Measurements from ENCODE around the gene NYAP2. TPM values are rescaled to one million over a fixed set of nuclear protein-coding genes. Genes with fewer than 3 reads are reported as not detected.

Gene NYAP2
- total RNA-seq, 4 donors from 2014 or later = 0.13 to 0.47 TPM; not detected in 2

DNA sequence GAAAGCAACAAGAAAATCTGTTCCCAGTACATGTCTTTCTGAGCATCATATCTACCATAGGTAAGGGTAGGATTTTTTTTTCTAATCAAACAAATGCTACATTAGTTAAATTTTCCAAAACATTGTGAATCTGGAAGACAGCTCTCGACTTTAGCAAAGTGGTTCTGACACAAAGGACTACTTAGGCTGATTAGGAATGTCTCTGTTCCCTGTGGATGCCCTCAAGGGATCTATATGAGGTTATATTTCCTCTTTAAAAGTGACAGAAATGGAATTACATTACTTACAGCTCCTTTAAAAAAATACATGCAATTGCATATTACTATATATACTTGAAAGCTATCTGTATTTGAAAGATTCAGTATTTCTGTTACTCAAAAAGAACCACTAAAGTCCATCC, 15.4 kb downstream of the NYAP2 start:
- H3K27me3 ChIP-seq = no peaks in the 10 kb centered on the region
- 48 to 56% methylated on average over 1 of the region's 1 CpG for WGBS, 2 donors (ENCODE audit: low coverage in 1 of 2)
- no peak overlapping the region for H3K27ac ChIP-seq
- H3K36me3 ChIP-seq = no peaks in the 10 kb centered on the region
- no peaks in the 10 kb centered on the region for H3K4me1 ChIP-seq
- H3K9me3 ChIP-seq = no peaks in the 10 kb centered on the region
- no peak for ATAC-seq
- no peak overlapping the region for H3K4me3 ChIP-seq
- no peak for TF ChIP-seq EP300 (IDR thresholded peaks at IDR 0.05)
- TF ChIP-seq POLR2A (IDR thresholded peaks at IDR 0.05) = no peak
- no peak for TF ChIP-seq POLR2AphosphoS5 (IDR thresholded peaks at IDR 0.05)
- TF ChIP-seq, protein P1, sequence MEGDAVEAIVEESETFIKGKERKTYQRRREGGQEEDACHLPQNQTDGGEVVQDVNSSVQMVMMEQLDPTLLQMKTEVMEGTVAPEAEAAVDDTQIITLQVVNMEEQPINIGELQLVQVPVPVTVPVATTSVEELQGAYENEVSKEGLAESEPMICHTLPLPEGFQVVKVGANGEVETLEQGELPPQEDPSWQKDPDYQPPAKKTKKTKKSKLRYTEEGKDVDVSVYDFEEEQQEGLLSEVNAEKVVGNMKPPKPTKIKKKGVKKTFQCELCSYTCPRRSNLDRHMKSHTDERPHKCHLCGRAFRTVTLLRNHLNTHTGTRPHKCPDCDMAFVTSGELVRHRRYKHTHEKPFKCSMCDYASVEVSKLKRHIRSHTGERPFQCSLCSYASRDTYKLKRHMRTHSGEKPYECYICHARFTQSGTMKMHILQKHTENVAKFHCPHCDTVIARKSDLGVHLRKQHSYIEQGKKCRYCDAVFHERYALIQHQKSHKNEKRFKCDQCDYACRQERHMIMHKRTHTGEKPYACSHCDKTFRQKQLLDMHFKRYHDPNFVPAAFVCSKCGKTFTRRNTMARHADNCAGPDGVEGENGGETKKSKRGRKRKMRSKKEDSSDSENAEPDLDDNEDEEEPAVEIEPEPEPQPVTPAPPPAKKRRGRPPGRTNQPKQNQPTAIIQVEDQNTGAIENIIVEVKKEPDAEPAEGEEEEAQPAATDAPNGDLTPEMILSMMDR (IDR thresholded peaks at IDR 0.05) = no peak

DNA sequence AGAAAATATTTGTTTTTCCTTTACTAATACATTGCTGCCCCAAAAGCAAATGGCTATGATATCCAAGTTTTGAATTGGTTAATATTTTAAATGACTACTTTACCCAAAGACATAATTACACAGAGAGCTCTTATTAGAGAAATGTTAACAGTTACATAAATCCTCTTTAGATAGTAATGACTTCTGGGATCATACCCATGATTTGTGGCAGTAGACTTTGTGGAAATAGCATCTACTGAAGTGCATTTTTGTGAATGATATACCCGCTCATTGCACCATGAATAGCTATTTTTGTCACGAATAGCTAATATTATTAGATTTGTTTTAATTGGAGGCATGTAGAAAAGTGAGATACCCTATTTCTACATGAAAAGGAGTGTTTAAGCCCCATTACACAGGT, 15.8 kb downstream of the NYAP2 start:
- Histone ChIP-seq H3K9me3 (no peaks in the 10 kb centered on the region), H3K27ac (no peak overlapping the region), H3K4me3 (no peak overlapping the region), H3K27me3 (no peaks in the 10 kb centered on the region), H3K36me3 (no peaks in the 10 kb centered on the region), H3K4me1 (no peaks in the 10 kb centered on the region)
- ATAC-seq = no peak
- no peak for TF ChIP-seq EP300 (IDR thresholded peaks at IDR 0.05)
- TF ChIP-seq, protein P1 (IDR thresholded peaks at IDR 0.05) = no peak
- no peak for TF ChIP-seq POLR2A (IDR thresholded peaks at IDR 0.05)
- no peak for TF ChIP-seq POLR2AphosphoS5 (IDR thresholded peaks at IDR 0.05)
- 82 to 95% methylated on average over 2 of the region's 2 CpGs for WGBS, 2 donors (ENCODE audit: low coverage in 1 of 2)

DNA sequence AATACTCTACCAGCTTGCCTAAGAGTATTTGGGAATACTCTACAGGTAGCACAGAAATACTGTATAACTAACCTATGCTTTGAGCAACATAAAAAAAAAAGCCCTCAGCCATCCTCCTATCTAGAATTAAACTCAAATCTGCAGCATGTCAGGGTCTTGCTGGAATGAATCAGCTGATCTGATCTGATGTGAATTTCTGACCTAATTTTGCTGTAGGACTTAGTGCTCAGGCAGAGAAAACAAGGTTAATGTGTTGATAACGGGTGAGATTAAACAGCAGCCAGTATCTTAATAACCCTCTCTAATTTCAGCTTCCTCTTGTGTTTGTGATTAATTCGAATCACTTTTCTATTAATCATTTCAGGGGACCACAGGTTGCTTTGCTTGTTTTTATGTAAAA, 16.3 kb downstream of the NYAP2 start:
- Histone ChIP-seq H3K36me3 (no peaks in the 10 kb centered on the region), H3K4me3 (no peak overlapping the region), H3K9me3 (no peaks in the 10 kb centered on the region), H3K27me3 (no peaks in the 10 kb centered on the region), H3K4me1 (no peaks in the 10 kb centered on the region), H3K27ac (no peak overlapping the region)
- TF ChIP-seq POLR2A (IDR thresholded peaks at IDR 0.05) (no peak), EP300 (IDR thresholded peaks at IDR 0.05) (no peak), POLR2AphosphoS5 (IDR thresholded peaks at IDR 0.05) (no peak)
- TF ChIP-seq, protein P1 (IDR thresholded peaks at IDR 0.05) = no peak
- no peak for ATAC-seq
- WGBS, 2 donors (ENCODE audit: low coverage in 1 of 2) = 50% methylated on average over 2 of the region's 2 CpGs

DNA sequence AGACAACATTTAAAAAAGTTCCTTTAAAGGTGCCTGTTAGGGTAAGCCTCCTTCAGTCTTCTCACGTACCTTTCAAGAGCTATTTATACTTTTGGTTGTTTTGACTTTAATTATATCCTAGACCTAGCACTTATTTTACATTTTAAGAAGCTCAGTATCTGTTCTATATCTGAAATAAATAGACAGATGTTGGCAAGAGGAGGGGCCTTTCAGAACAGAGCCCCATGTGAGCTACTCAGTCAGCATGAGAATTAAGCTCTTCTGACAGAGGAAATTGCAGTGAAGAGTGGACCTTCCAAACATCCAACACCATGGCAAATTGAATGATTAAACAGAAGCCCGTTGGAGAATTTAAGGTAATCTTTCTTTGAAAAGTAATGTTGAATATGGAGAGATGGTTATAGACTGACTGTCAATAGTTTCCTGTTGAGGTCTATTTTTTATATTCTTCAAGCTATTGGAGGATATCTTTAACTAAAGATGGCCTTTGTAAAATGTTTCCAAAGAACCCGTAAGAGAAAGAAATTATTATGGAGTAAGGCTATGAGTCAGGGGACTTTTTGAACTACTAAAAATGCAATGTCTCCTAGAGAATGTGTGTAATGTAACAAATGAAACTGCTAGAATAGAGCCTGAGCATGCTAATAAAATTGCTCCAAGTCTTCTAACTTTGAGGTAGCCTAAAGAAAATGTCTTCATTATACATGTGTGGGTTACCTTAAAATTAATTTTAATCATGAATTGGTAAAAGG, 17.3 kb downstream of the NYAP2 start:
- no peaks in the 10 kb centered on the region for H3K9me3 ChIP-seq
- no peak for TF ChIP-seq EP300 (IDR thresholded peaks at IDR 0.05)
- TF ChIP-seq POLR2A (IDR thresholded peaks at IDR 0.05) = no peak
- TF ChIP-seq POLR2AphosphoS5 (IDR thresholded peaks at IDR 0.05) = no peak
- TF ChIP-seq, protein P1 (IDR thresholded peaks at IDR 0.05) = no peak
- no peak overlapping the region for H3K27ac ChIP-seq
- no peaks in the 10 kb centered on the region for H3K4me1 ChIP-seq
- H3K36me3 ChIP-seq = no peaks in the 10 kb centered on the region
- no peaks in the 10 kb centered on the region for H3K27me3 ChIP-seq
- no peak overlapping the region for H3K4me3 ChIP-seq
- no peak for ATAC-seq
- 62 to 81% methylated on average over 3 of the region's 3 CpGs for WGBS, 2 donors (ENCODE audit: low coverage in 1 of 2)

DNA sequence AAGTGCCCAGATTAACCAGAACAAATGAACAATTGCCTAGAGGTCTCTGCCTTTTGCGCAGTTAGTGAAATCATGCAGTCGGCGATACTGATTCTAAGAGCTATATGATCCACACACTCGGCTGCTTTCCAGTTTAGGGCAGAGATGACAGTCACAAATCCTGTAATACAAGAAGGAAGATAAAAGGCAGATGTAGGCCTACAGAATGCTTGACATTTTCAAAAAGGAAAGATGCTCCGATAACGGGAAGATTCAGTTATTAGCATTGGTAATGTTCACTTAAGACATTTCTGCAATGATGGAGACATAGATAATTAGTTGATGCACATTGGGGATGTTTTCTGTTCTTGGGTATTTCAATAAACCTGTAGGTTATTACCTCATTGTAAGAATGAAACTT, 19.5 kb downstream of the NYAP2 start:
- WGBS, 2 donors (ENCODE audit: low coverage in 1 of 2) = 91 to 92% methylated on average over 6 of the region's 6 CpGs
- TF ChIP-seq EP300 (IDR thresholded peaks at IDR 0.05) (no peak), POLR2AphosphoS5 (IDR thresholded peaks at IDR 0.05) (no peak), POLR2A (IDR thresholded peaks at IDR 0.05) (no peak)
- TF ChIP-seq, protein P1 (IDR thresholded peaks at IDR 0.05) = no peak
- H3K27me3 ChIP-seq = no peaks in the 10 kb centered on the region
- H3K9me3 ChIP-seq = no peaks in the 10 kb centered on the region
- ATAC-seq = no peak
- no peak overlapping the region for H3K4me3 ChIP-seq
- no peaks in the 10 kb centered on the region for H3K4me1 ChIP-seq
- H3K36me3 ChIP-seq = no peaks in the 10 kb centered on the region
- H3K27ac ChIP-seq = no peak overlapping the region

All from gastroesophageal sphincter (tissue), 4 donors.